ENCODE data around the gene RFNG.

DNA sequence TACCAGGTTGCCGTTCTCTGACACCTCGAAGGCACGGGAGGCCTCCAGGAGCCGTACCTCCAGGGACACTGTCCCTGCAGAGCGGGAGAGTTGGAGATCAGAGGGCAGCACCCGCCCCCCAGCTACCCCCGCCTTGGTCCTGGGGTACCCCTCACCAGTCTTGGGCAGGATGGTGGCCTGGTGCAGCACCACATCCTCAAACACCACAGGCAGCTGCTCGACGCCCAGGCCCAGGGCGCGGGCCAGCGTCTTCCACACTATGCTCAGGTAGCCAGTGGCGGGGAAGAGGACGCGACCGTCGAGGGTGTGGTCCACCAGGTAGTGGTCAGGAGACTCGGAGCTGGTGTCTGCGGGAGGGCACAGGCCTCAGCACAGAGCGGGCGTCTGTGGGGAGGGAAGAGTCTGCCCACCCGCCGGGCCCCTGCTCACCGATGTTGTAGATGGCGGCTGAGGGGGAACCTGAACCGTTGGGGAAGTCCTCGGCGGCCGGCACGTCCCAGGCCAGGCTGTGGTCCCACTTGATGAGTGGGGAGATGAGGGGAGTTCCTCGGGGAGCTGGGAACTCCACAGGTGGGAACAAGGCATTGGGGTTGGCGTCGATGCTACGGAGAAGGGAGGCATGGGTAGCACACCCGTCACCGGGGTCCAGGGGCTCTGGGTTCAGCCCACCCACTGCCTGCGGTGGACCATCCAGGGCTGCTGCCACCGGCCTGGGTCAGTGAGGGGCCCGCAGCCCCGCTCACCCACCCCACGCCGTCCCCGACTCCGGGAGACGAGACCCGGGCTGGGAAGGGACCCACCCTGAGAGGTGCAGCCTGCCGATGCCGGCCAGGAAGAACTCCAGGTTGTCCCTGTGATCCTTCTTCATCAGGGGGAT is 36.6 kb upstream of the RFNG start:
- TF ChIP-seq, protein P1, sequence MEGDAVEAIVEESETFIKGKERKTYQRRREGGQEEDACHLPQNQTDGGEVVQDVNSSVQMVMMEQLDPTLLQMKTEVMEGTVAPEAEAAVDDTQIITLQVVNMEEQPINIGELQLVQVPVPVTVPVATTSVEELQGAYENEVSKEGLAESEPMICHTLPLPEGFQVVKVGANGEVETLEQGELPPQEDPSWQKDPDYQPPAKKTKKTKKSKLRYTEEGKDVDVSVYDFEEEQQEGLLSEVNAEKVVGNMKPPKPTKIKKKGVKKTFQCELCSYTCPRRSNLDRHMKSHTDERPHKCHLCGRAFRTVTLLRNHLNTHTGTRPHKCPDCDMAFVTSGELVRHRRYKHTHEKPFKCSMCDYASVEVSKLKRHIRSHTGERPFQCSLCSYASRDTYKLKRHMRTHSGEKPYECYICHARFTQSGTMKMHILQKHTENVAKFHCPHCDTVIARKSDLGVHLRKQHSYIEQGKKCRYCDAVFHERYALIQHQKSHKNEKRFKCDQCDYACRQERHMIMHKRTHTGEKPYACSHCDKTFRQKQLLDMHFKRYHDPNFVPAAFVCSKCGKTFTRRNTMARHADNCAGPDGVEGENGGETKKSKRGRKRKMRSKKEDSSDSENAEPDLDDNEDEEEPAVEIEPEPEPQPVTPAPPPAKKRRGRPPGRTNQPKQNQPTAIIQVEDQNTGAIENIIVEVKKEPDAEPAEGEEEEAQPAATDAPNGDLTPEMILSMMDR (IDR thresholded peaks at IDR 0.05): no peak
- TF ChIP-seq POLR2A (IDR thresholded peaks at IDR 0.05) (no peak), EP300 (IDR thresholded peaks at IDR 0.05; ENCODE audit: low read depth) (no peak), POLR2AphosphoS5 (IDR thresholded peaks at IDR 0.05) (no peak)

Measured in transverse colon (tissue), 4 donors.